ENCODE results near the gene AEN.

AEN gene

GRCh38 chr15:88661041-88661700 lies 40.0 kb downstream of the AEN start:
- DNase-seq (ENCODE audit: low read depth in 1 of 2, low spot score in 1 of 2) = no peak
- in situ Hi-C loops (cut with HindIII; ENCODE audit: low pct_unique_long_range_greater_than_20kb, low sequenced_read_pairs) = no loop called here

DNA sequence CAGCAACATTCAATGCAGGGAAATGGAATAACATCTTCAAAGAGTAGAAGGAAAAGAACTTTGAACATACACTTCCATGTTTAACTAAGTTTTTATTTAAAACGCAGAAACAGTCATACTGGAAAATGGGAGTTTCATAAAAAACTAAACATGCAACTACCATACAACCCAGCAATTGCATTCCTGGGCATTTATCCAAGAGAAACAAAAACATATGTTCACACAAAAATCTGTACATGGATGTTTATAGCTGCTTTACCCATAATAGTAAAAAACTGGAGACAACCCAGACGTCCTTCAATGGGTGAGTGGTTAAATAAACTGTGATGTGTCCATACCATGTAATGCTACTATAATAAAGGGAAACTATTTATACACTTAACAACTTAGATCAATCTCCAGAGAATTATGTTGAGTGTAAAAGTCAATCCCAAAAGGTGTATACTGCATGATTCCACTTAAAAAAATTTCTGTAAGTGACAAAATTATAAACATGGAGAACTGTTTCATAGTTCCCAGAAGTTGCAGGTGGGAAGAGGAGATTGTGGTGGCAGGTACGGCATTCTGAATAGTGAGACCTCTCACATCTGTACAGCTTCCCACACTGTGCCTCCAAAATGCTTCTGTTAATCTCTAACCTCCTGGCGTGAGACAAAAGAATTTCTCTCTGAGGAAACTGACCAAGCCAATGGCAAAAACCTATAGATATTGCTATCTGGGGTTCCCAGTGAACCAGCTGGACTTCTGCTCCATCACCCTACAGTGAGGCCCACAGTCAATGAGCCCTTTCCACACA lies 40.8 kb downstream of the AEN start:
- in situ Hi-C loops (cut with HindIII; ENCODE audit: low pct_unique_long_range_greater_than_20kb, low sequenced_read_pairs) = no loop called here
- TF ChIP-seq JUND (IDR thresholded peaks at IDR 0.05; ENCODE audit: low read depth) = no peak

More at GRCh38 chr15:88661041-88661700, 40.0 kb downstream of the AEN start:
- no peak for TF ChIP-seq JUND (IDR thresholded peaks at IDR 0.05; ENCODE audit: low read depth)

GRCh38 chr15:88663141-88663621 lies 42.0 kb downstream of the AEN start:
- DNase-seq (ENCODE audit: low read depth in 1 of 2, low spot score in 1 of 2) = no peak
- in situ Hi-C loops (cut with HindIII; ENCODE audit: low pct_unique_long_range_greater_than_20kb, low sequenced_read_pairs) = no loop called here
- TF ChIP-seq JUND (IDR thresholded peaks at IDR 0.05; ENCODE audit: low read depth) = no peak

More for the DNA sequence above, 40.8 kb downstream of the AEN start:
- DNase-seq (ENCODE audit: low read depth in 1 of 2, low spot score in 1 of 2) = no peak

DNA sequence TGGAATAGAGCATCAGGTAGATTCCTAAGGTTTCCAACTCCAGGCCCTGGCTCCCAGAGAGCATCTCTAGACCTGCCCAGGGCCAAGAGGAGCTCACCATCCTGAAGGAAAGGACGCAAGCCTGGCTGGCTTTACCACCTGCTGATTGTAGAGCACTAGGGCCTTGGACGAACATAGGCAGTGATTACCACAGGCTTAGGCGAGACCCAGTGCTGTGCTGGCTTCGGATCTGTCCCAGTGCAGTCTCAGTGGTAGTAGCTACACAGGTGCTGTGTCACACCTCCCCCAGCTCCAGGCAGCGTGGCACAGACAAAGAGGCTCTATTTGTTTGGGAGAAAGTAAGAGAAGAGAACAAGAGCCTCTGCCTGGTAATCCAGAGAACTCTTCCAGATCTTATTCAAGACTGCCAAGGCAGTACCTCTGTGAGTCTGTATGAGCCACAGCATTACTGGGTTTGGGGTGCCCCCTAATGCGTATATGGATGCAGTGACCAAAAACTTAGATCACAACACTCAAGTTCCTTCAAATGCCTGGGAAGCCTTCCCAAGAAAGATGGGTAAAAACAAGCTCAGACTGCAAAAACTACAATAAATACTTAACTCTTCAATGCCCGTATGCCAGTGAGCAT lies 43.1 kb downstream of the AEN start:
- in situ Hi-C loops (cut with HindIII; ENCODE audit: low pct_unique_long_range_greater_than_20kb, low sequenced_read_pairs) = no loop called here
- no peak for TF ChIP-seq JUND (IDR thresholded peaks at IDR 0.05; ENCODE audit: low read depth)
- DNase-seq (ENCODE audit: low read depth in 1 of 2, low spot score in 1 of 2) = peak in 1 of 2 experiments; percentile 28

- TF ChIP-seq JUND (IDR thresholded peaks at IDR 0.05; ENCODE audit: low read depth) = no peak
- in situ Hi-C loops (cut with HindIII; ENCODE audit: low pct_unique_long_range_greater_than_20kb, low sequenced_read_pairs) = no loop called here
- no peak for DNase-seq (ENCODE audit: low read depth in 1 of 2, low spot score in 1 of 2)
Measured at GRCh38 chr15:88674661-88675060, 53.5 kb downstream of the AEN start.

DNA sequence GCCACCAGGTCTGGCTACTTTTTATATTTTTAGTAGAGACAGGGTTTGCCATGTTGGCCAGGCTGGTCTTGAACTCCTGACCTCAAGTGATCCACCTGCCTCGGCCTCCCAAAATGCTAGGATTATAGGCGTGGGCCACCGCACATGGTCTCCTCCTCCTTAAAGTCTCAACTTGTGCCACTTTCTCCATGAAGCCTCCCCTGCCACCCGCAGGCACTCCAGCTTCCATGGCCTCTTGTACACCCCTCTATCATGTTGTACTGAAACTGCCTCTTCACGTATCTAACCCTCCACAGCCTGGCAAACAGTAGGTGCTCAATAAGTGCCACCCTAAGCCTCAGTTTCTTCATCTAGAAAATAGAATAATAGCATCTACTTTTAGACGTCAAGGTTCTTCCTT lies 57.6 kb downstream of the AEN start:
- in situ Hi-C loops (cut with HindIII; ENCODE audit: low pct_unique_long_range_greater_than_20kb, low sequenced_read_pairs) = no loop called here
- TF ChIP-seq JUND (IDR thresholded peaks at IDR 0.05; ENCODE audit: low read depth) = no peak
- no peak for DNase-seq (ENCODE audit: low read depth in 1 of 2, low spot score in 1 of 2)

DNA sequence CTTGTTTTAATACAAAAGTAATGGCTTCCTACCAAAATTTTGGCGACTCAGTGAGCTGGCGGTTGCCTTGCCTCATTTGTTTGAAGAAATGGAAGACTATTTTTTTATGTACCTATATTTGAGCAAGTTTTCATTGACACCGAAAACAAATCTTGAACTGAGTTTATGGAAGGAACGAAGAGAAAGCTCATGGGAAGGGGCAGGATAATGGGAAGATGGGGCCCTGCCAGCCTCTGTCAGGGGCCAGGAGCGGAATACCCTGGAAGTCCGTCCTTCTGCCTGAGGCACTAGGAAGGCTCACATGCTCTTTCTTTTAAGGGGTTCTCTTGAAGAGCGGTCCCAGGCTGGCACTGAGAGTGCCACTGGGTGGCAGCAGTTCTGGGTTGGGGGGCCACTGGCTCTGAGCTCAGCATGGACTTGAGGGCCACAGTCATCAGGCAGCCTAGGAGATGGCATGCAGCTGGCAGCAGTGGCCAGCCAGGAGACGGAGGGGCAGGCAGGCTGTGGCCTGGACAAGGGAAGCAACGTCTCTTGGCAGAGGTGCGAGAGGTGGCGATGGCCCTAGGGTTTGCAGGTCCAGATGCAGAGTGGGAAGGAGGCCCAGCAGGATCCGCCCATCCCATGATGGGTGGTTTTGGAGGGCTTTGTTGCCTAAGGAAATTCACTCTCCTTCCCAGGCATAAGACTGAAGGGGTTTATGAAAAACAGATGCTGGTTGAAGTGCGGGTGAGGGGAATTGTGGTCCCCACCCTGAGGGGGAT lies 59.3 kb downstream of the AEN start:
- no peak for TF ChIP-seq JUND (IDR thresholded peaks at IDR 0.05; ENCODE audit: low read depth)
- in situ Hi-C loops (cut with HindIII; ENCODE audit: low pct_unique_long_range_greater_than_20kb, low sequenced_read_pairs) = no loop called here
- DNase-seq (ENCODE audit: low read depth in 1 of 2, low spot score in 1 of 2) = no peak

DNA sequence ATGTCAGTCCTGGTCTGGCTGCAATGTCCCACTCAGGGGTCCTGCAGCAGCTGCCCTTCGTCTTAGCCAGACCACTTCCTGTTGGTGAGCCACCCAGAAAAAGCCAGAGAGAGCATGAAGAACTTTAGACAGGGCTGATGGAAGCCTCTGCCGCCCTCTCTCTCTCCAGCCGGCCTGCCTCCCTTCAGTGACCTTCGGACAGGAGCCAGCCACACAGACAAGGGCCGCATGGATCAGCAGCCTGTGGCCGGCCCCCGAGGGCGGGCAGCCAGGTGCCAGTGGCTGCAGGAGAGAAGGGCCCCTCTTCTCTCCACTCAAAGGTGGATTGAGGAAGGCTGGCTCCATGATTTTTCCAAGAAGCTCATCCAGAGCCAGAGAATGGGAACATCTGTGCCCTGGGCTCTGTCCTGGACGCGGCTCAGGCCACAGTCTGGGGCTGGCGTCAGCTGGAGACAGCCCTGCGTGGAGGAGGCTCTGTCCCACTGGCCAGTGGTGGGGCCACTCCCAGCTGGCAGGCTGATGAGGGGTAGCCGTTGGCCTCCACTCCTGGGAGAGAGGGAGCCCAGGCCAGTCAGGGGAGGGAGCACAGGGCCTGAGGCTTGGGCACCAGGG lies 60.6 kb downstream of the AEN start:
- in situ Hi-C loops (cut with HindIII; ENCODE audit: low pct_unique_long_range_greater_than_20kb, low sequenced_read_pairs) = no loop called here
- no peak for TF ChIP-seq JUND (IDR thresholded peaks at IDR 0.05; ENCODE audit: low read depth)
- no peak for DNase-seq (ENCODE audit: low read depth in 1 of 2, low spot score in 1 of 2)

Measured in T47D (cell line).